Keratinocyte (primary cell): Measurements from ENCODE around the gene PGGT1B.

ENCODE experiments used
- EZH2 ChIP-seq: IDR thresholded peaks from one replicate; pipeline ENCODE4 v1.6.1; 2012; ENCODE audit warnings: inconsistent platforms, mild to moderate bottlenecking, low read length, moderate library complexity
- TF ChIP-seq, protein P1 (sequence below), 3 experiments: IDR thresholded peaks in 1 of 3; conservative IDR thresholded peaks in 1 of 3; optimal IDR thresholded peaks in 1 of 3; 2 replicates in 2 of 3; 3 replicates in 1 of 3; pipeline versions ENCODE3 to v1.5.1; 2011; ENCODE audit warnings: low read length in 3 of 3, mild to moderate bottlenecking in 3 of 3, moderate library complexity in 2 of 3, control low read depth in 1 of 3, inconsistent platforms in 1 of 3; ENCODE audit not compliant: insufficient read depth in 2 of 3; ENCODE audit errors: extremely low read depth in 1 of 3

DNA sequence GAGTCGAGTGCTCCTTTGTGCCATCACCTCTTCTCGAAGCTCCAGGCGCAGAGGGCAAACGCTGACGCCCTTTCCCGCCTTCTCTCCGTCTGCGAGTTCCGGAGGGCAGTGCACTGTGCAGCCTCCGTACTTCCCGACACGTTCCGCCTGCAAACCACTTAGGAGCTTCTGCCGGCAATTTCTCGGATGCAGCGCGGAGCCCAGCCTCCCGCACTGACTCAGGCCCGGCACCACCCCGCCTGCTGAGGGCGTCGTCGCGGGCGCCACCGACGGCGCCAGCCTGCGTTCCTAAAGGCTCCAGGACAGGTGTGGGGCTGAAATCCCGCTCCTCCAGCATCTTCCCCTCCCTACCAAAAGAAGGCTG lies 83.7 kb downstream of the PGGT1B start:
- TF ChIP-seq, protein P1, sequence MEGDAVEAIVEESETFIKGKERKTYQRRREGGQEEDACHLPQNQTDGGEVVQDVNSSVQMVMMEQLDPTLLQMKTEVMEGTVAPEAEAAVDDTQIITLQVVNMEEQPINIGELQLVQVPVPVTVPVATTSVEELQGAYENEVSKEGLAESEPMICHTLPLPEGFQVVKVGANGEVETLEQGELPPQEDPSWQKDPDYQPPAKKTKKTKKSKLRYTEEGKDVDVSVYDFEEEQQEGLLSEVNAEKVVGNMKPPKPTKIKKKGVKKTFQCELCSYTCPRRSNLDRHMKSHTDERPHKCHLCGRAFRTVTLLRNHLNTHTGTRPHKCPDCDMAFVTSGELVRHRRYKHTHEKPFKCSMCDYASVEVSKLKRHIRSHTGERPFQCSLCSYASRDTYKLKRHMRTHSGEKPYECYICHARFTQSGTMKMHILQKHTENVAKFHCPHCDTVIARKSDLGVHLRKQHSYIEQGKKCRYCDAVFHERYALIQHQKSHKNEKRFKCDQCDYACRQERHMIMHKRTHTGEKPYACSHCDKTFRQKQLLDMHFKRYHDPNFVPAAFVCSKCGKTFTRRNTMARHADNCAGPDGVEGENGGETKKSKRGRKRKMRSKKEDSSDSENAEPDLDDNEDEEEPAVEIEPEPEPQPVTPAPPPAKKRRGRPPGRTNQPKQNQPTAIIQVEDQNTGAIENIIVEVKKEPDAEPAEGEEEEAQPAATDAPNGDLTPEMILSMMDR (optimal IDR thresholded peaks at IDR 0.05 in 1 of 3, IDR thresholded peaks at IDR 0.05 in 1 of 3, conservative IDR thresholded peaks at IDR 0.05 in 1 of 3; ENCODE audit: extremely low read depth in 1 of 3, insufficient read depth in 2 of 3, low read length in 3 of 3): no peak
- peak; percentile 74 for TF ChIP-seq EZH2
